SIG-M5 treated with dmso at 0.1 percent for 504 hours (cell line): ENCODE measurements around the gene PLRG1.
A peak's percentile ranks its signal among the peaks of the same experiment; 100 is the strongest.

Source experiments
- DNase-seq: peaks from one replicate; lab custom pipeline; 2025; ENCODE audit not compliant: unreplicated experiment; lab: John Stamatoyannopoulos, UW

PLRG1 gene

DNA sequence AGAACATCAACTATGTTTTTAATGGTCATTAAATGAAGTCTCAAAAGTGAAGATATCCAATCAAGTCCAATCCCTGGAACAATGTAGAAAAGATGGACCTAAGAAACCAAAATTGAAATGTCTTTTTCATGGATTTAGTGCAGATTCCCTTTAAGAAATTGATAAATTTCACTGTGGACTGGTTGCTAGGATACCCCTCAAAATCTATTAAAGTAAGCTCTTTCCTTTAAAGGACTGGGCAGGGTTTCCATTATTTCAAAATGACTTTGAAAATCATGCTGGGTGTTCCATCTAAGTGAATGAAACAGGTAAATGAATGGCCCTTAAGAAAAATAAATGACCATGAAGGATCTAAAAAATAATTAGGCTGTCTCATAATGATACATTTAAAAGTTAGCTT lies 28.6 kb downstream of the PLRG1 start:
- no peak for DNase-seq

DNA sequence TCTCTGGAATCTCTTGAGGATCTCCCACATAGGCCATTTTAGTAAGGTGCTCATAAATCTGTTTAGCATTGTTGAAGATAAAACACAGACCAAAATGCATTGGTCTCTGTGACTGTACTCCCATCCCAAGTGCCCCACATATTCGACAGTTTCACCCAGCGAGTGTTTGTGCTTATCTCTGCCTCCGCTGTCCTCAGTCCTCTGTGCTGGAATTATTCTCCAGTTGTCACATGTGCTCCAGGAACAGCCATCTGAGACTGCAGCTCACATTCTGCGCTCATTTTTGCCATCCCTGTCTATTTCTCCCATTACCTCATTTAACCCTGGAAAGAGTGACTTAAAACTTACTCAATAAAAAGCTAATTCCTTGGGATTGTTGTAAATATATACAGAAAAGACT lies 31.0 kb downstream of the PLRG1 start:
- no peak for DNase-seq

DNA sequence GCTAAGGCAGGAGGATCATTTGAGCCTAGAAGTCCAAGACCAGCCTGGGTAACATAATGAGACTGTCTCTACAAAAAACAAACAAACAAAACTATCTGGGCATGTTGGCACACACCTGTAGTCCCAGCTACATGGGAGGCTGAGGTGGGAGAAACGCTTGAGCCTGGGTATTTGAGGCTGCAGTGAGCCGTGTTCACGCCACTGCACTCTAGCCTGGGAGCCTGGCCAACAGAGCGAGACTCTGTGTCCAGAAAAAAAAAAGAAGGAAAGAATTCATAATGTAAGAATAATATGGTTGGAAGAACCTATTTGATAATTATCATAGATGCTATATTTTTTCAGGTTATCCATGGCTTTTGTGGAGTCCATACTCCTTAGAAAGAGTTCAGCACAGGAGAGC lies 32.6 kb downstream of the PLRG1 start:
- DNase-seq, result no peak

DNA sequence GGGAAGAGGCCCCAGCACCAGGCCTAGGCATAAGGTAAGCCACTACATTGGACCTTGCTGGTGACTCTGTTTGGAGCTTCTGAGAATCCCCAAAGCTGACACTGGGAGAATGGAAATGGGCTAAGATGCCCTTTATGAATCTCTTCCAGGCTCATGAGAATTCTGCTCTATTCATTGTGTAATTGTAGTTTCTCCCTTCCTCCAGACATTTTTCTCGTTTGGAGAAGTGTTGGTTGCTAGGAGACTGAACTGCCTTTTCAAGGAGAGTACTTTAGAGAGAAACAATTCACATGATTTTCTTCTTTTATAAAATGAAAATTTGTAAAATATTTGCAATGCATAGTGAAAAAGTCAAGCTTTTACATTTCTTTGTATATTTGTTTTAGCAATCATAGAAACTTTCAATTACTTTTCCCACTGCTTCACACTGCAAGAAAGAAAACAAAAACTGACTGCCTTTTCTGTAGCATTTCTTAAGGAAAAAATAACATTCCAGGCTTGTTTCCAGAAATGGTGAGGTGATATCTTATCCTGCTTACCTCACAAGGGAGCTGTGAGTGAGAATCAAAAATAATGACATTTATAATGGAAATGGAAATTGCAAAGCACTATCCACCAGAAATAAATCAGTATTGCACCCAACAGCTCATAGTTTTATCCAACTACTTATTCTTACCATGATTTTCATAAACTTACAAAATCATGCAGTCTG lies 33.7 kb downstream of the PLRG1 start:
- DNase-seq, result no peak

GRCh38 chr4:154511981-154512380 lies 38.2 kb downstream of the PLRG1 start:
- DNase-seq, result no peak

DNA sequence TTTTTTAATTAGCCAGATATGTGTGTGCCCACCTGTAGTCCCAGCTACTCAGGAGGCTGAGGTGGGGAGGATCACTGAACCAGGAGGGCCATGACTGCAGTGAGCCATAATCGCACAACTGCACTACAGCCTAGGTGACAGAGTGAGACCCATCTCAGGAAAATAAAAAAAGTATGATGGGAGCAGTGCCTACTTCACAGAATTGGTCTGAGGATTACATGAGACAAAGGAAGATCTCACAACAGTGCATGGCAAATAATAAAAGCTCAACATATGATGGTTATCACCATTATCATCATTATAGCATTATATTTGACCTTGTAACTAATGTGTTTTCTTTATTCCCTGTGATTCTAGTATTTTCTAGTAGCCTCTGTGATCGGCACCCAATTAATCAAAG lies 38.7 kb downstream of the PLRG1 start:
- DNase-seq, result no peak

DNA sequence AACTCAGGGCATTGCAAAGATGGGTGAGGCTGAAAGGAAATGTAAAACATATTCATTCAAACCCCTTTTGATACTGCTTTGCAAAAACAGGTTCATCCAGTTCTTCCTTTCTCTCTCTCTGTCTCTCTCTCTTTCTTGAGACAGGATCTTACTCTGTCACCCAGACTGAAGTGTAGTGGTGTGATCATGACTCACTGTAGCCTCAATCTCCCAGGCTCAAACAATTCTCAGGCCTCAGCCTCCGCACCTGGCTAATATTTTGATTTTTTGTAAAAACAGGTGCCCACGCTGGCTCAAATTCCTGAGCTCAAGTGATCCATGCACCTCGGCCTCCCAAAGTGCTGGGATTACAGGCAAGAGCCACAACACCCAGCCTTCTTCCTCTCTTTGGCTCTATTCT lies 43.0 kb downstream of the PLRG1 start:
- peak; percentile 59 for DNase-seq

GRCh38 chr4:154506253-154506652 lies 43.9 kb downstream of the PLRG1 start:
- DNase-seq, result peak; percentile 8

DNA sequence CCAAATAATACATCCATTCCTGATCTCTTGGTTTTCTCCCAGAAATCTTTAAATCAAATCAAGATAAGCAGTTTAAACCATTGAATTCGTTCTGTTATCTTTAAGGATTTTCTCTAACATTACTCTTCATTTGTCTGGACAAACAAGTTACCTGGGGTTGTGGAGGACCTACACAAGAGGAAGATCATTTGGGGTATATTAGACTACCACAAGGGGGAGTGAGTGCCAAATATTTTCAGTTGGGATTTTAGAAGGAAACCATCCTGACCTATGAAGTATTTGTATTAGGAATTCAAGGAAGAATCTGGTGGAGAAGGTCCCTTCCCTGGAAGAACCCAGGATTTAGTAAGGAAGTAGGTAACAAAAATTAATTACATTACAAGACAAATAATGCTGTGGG lies 46.6 kb downstream of the PLRG1 start:
- DNase-seq, result peak; percentile 22

GRCh38 chr4:154502111-154502510 lies 48.1 kb downstream of the PLRG1 start:
- DNase-seq, result no peak

- no peak for DNase-seq
Observed at GRCh38 chr4:154497889-154498288, 52.3 kb downstream of the PLRG1 start.

DNA sequence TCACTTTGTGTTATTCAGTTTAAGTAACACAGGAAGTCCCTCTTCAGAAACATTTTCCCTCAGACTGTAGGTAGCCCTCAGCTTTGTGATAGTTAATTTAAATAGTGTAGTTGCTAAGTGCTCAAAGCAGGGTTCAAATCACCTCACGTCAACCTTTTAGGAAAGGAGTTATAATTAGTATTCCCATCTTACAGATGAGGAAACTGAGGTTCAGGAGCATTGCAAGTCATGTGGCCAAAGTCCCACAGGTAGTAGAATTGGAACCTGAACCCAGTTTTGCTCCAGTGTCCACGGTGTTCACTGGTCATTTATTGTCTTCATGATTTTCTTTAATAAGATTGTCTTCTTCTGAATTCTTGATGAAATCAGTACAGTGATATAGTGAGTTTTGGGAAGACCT lies 54.3 kb downstream of the PLRG1 start:
- DNase-seq, result no peak

- DNase-seq, result no peak
Observed at GRCh38 chr4:154492288-154492687, 57.9 kb downstream of the PLRG1 start.

DNA sequence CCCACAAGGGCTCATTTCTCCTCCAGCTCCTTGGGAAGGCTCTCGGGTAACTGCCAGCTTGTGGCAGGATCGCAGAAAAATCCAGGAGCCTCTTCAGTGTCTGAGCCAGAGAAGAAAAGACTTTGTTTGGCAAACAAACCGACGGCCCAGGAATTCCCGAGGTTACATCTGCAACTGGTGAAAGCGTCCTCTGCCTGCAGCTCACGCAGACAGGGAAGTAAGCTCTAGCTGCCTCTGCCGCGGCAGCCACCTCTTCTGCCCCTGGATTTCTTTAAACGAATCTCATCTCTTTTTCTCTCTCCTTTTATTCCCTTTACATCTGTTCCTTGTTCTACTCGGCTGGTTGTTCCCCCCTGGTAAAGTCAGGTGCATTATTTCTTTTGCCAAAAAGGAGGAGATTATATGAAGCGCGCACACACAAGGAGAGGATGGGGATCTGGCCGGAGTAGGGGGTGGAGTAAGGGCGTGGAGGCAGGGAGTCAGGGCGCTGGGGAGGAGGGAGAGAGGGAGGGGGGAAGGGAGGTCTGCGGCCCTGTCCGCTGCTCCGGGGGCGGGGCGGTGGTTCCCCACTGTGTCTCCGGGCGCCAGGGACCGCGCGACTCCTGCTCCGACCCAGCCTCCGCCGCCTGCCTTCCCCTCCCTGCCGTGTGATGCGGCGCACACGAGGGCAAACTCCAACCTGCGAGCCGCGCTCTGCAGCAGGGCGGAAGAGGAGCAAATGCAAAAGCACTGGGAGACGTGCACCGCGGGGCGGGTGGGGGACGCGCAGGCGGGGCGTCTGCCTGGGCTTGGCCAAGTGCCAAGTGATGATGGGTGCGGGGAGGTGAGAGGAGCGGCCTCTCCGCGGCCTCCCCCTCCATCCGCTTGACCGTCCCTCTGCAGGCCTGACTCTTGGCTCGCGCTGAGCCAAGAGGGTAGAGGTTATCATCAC lies 58.6 kb downstream of the PLRG1 start, which contains the start of gene DCHS2:
Gene DCHS2, minus strand, starts transcription at position 459 of the 931 bp plus-strand sequence. Its CDS starts 444 bp downstream, at position 15.
- no peak for DNase-seq

DNA sequence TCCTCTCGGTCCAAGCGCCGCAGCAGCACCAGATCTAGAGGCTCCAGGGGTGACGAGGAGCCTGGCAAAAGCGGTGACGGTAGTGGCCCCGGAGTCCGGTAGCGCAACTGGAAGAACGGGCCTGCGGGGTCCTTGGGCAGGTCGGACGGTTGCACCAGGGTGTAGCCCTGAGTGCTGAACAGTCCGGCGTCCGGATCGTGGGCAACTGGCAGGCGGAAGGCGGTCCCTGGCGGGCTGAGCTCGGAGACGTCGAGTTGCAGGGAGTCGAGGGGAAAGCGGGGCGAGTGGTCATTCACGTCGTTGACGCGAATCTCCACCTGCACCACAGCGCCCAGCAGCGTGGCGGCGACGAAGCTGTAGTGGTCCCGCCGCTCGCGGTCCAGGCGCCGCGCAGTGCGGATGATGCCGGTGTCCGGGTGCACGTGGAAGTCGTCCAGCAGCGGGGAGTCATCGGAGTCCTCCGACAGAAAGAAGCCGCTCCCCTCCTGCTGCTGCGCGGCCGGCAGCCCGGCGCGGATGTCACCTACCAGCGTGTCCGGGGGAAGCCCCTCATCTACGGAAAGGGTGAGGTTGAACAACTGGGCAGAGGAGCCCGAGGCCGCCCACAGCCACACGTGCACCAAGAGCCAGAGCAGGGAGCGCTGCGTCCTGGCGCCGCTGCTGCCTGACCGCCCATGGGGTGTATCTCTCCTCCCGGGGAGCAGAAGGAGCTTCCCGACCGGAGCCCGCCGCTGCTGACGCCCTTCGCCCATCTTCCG lies 59.4 kb downstream of the PLRG1 start:
- no peak for DNase-seq

GRCh38 chr4:154490234-154490582 lies 60.0 kb downstream of the PLRG1 start:
- no peak for DNase-seq

GRCh38 chr4:154489558-154490233 lies 60.5 kb downstream of the PLRG1 start:
- no peak for DNase-seq

DNA sequence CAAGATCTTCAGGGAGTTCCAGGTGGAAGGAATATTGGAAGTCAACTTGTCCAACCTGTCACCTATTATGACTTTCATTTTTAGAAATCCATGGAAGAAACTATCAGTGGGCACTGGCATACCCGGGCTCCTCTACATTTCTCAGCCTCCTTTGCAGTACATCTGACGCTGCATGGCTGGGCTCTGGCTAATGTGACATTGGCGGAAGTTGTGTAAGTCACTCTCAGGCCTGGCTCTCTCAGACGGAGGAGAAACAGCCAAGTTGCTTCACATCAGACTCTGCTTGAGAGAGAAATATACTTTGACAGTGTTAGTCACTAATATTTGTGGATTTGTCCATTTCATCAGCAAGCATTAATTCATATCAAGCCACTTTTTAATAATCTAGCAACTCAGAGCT lies 63.1 kb downstream of the PLRG1 start:
- DNase-seq, result no peak

- DNase-seq, result peak; percentile 35
Observed at GRCh38 chr4:154485127-154485773, 65.0 kb downstream of the PLRG1 start.
